Heart left ventricle (tissue), 16 donors: ENCODE data around the gene CNOT3. TPM values are rescaled to one million over a fixed set of nuclear protein-coding genes. Genes with fewer than 3 reads are reported as not detected.
A peak's percentile ranks its signal among the peaks of the same experiment; 100 is the strongest.
"Not testable (repeated sequence)": the region's sequence is repeated elsewhere in the genome, so short reads cannot be mapped to it uniquely, and the experiment has no call there.

Source experiments
- ATAC-seq, 4 donors: fragments of 200-7000 bp; cut with Tn5 transposase; one replicate each; pipeline ENCODE4 v1.9.1; 2020 to 2022; ENCODE audit warnings: moderate library complexity in 4 of 4, mild to moderate bottlenecking in 3 of 4, moderate number of reproducible peaks in 1 of 4
- DNase-seq, 5 donors: peaks; one replicate each; pipeline ENCODE4 v3.0.0-alpha.2; 2020
- H3K27ac ChIP-seq, 12 donors: fragments of 200-600 bp; sonication (generic) in 4 of 12; one replicate each; pipeline versions ENCODE4 v1.5.0 to v1.8.0; 2016 to 2022; ENCODE audit warnings: mild to moderate bottlenecking in 2 of 12
- H3K27me3 ChIP-seq, 9 donors: fragments of 200-600 bp; sonication (generic) in 2 of 9; one replicate each; pipeline versions ENCODE4 v1.5.1 to v1.8.0; 2016 to 2022; ENCODE audit warnings: mild to moderate bottlenecking in 3 of 9
- H3K36me3 ChIP-seq, 9 donors: fragments of 200-600 bp; sonication (generic) in 2 of 9; one replicate each; pipeline versions ENCODE4 v1.5.0 to v1.8.0; 2018 to 2022; ENCODE audit warnings: mild to moderate bottlenecking in 2 of 9
- H3K4me1 ChIP-seq, 12 donors: fragments of 200-600 bp; sonication (generic) in 4 of 12; one replicate each; pipeline versions ENCODE4 v1.5.0 to v1.8.0; 2016 to 2022; ENCODE audit warnings: mild to moderate bottlenecking in 3 of 12
- H3K4me3 ChIP-seq, 12 donors: fragments of 200-600 bp; sonication (generic) in 4 of 12; one replicate each; pipeline versions ENCODE4 v1.5.0 to v1.8.0; 2017 to 2022; ENCODE audit warnings: mild to moderate bottlenecking in 9 of 12, moderate library complexity in 4 of 12
- H3K9me3 ChIP-seq, 12 donors: fragments of 200-600 bp; sonication (generic) in 4 of 12; one replicate each; pipeline versions ENCODE4 v1.5.0 to v1.8.0; 2016 to 2022; ENCODE audit warnings: mild to moderate bottlenecking in 1 of 12
- POLR2A ChIP-seq, 2 donors: fragments of 450-650 bp; IDR thresholded peaks; one replicate each; pipeline ENCODE4 v1.6.1; 2017; ENCODE audit warnings: antibody characterized with exemption in 2 of 2, mild to moderate bottlenecking in 2 of 2, moderate library complexity in 2 of 2
- WGBS, 4 donors: extraction: QIAGEN DNeasy Blood & Tissue Kit in 2 of 4; methylation state at CpG; one replicate each; pipeline versions ENCODE4 v1.1.5 to v1.1.7; 2013 to 2018; 5-methylcytosine and 5-hydroxymethylcytosine counted together
- intact Hi-C, 10 donors: fragments of 100-400 bp; cut with DNase I; formaldehyde crosslinking; loops; one replicate each; pipeline versions ENCODE4 v1.11.1 to v1.14.2; 2022
- long read RNA-seq, 3 donors: library from polyadenylated mRNA; unstranded; transcript quantifications; one replicate each; pipeline ENCODE4 v2.0.0, GENCODE V29; 2020 to 2021
- polyA plus RNA-seq, 2 donors: library from polyadenylated mRNA; stranded (reverse); fragments of 200-250 nt; gene quantifications; one replicate each; pipeline ENCODE4 v1.2.3, GENCODE V29; 2013
- total RNA-seq, 9 donors: library from RNA; depleted of rRNA in 2 of 9; stranded (reverse); fragments of >200 nt in 2 of 9; fragmentation: NEBNext Ultra II Directional in 3 of 9; extraction: Animal tissue kit (Norgen Biotek cat#: 25700) in 3 of 9; gene quantifications; one replicate each; pipeline versions ENCODE4 v1.1.0 to v1.2.4, GENCODE V29; 2016 to 2023
- TF ChIP-seq, protein P1 (sequence below), 12 donors: fragments of 200-600 bp; sonication (generic) in 4 of 12; IDR thresholded peaks; one replicate each; pipeline versions ENCODE4 v1.5.0 to v1.8.0; 2018 to 2022; ENCODE audit warnings: antibody characterized with exemption in 12 of 12, mild to moderate bottlenecking in 5 of 12
- donor health status: ischemic (EF 13 %, LVEDD 7.1; RV severe dilation, severe dysfunction).
- donor health status: healthy with polysubstance abuse.
- donor health status: DM: no; HTN: yes; CAD: no.
- donor health status: DM: no; HTN: no; CAD: no.
- donor health status: ischemic (EF 25% LVEDD 6.9; RV normal size, moderate dysfunction).
- donor health status: ischemic (EF 25% LVEDD 5.7; RV mildly dilated, moderate dysfunction).
- donor health status: healthy.
- donor health status: DM: yes; HTN: yes; CAD: no.
- donor health status: ischemic (EF 35%, LVEDD 5.7; RV mildly dilated, moderate dysfunction).
- donor health status: nonischemic (EF 11% LVEDD 7.7; RV severe dilation, severe dysfunction).
- donor health status: DM: yes; HTN: yes; CAD: no.
- donor health status: PGD.
- donor health status: ischemic (EF 29% LVEDD 5.4; RV normal size, mild dysfunction).
- donor health status: nonischemic (EF 23%, LVEDD 6.1; RV moderate dilation, normal function).

Gene CNOT3
- total RNA-seq (10 to 100 TPM; 12.6 to 28.2 (median 18.5) TPM), polyA plus RNA-seq (10 to 100 TPM; 14.2 to 18.1 TPM)
- long read RNA-seq, donor 1, partial matches to known transcripts = 2 of 2 reads
- long read RNA-seq, donor 1, other reads (novel, unspliced or antisense) = 0 of 2 reads
- long read RNA-seq, donor 2, partial matches to known transcripts = 0 of 2 reads
- long read RNA-seq, donor 2, other reads (novel, unspliced or antisense) = 1 of 2 reads
- long read RNA-seq, donor 3, partial matches to known transcripts = 1 of 3 reads
- long read RNA-seq, donor 3, other reads (novel, unspliced or antisense) = 2 of 3 reads

DNA sequence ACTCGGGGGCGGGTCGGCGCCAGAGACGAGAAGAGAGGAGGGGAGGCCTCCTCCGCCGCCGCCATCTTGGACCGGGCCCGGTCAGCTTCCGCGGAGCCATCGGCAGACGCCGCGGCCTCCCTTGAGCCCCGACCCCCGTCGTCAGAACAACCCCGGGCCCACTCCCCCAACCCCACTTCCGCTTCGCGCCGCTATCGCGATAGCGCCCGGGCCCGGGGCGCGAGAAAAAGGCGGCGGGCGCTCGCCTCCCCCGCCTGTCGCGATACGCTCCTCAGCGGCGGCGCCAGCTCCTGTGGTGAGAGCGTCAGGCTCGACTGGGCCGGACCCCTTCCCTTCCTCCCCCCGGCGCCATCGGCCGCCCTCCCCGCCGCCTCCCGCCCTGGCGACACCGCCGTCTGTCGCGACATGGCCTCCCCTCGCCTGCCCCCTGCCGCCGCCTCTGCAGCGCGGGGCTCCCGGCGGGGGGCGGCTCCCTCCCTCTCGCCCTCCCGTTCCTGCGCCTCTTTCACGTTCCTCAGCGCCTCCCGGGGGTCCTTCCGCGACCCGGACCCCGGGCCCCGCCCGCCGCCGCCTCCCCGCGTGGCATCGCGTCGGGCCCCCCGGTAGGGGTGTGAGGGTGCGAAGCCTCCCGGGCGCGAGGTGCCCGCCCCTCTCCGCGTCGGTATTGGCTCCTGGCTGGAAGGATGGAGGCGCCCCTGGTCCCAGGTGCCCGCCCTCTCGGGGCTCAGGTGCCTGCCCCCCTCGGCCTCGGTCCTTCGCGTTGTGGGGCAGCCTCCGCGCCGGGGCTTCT, at the start of gene CNOT3:
CNOT3 (plus strand) TSS at position 64 of the 790 bp plus-strand sequence. CDS start 5,217 bp downstream, outside the sequence.
- intact Hi-C loops = loop anchor here in 1 of 10 donors (1.0 to 2.0 kb wide), 4 partner anchors 21 to 52 kb away; partner anchors contain the start of genes LENG1, NDUFA3, PRPF31 and TFPT
- H3K4me3 ChIP-seq = peak within 1 kb of the TSS; percentile 74 to 100 (median 96)
- DNase-seq (no peak), ATAC-seq (no peak)
- peaks cover 5 to 48% (median 36%) of the 10 kb centered on the region in 12 donors for H3K4me1 ChIP-seq
- no peaks in the 10 kb centered on the region for H3K9me3 ChIP-seq
- peak within 1 kb of the TSS; percentile 86 to 100 (median 95) for H3K27ac ChIP-seq
- peak; percentile 89 to 94 for TF ChIP-seq POLR2A (IDR thresholded peaks at IDR 0.05)
- TF ChIP-seq, protein P1, sequence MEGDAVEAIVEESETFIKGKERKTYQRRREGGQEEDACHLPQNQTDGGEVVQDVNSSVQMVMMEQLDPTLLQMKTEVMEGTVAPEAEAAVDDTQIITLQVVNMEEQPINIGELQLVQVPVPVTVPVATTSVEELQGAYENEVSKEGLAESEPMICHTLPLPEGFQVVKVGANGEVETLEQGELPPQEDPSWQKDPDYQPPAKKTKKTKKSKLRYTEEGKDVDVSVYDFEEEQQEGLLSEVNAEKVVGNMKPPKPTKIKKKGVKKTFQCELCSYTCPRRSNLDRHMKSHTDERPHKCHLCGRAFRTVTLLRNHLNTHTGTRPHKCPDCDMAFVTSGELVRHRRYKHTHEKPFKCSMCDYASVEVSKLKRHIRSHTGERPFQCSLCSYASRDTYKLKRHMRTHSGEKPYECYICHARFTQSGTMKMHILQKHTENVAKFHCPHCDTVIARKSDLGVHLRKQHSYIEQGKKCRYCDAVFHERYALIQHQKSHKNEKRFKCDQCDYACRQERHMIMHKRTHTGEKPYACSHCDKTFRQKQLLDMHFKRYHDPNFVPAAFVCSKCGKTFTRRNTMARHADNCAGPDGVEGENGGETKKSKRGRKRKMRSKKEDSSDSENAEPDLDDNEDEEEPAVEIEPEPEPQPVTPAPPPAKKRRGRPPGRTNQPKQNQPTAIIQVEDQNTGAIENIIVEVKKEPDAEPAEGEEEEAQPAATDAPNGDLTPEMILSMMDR (IDR thresholded peaks at IDR 0.05) = peak in 3 of 12 donors; percentile 6 to 9 (median 8)
- H3K27me3 ChIP-seq = peaks cover 0 to 3% (median 0%) of the 10 kb centered on the region in 9 donors
- H3K36me3 ChIP-seq = peaks cover 0 to 29% (median 11%) of the 10 kb centered on the region in 9 donors
- WGBS, 4 donors = 0 to 1% (median 1%) methylated on average over 27 to 103 of the region's 103 CpGs

GRCh38 chr19:54094426-54095000, 43.0 kb upstream of the CNOT3 start:
- no peak for ATAC-seq
- no peak overlapping the region for H3K4me3 ChIP-seq
- peaks cover 0 to 48% (median 14%) of the 10 kb centered on the region in 9 donors for H3K27me3 ChIP-seq
- no peak for DNase-seq
- H3K9me3 ChIP-seq = no peaks in the 10 kb centered on the region
- H3K4me1 ChIP-seq = peaks cover 0 to 16% (median 5%) of the 10 kb centered on the region in 12 donors
- H3K36me3 ChIP-seq = no peaks in the 10 kb centered on the region
- intact Hi-C loops = no loop called here
- TF ChIP-seq, protein P1 (IDR thresholded peaks at IDR 0.05) = no peak
- no peak for TF ChIP-seq POLR2A (IDR thresholded peaks at IDR 0.05)
- H3K27ac ChIP-seq = no peak overlapping the region
- 82 to 87% (median 85%) methylated on average over 17 of the region's 17 CpGs for WGBS, 4 donors

DNA sequence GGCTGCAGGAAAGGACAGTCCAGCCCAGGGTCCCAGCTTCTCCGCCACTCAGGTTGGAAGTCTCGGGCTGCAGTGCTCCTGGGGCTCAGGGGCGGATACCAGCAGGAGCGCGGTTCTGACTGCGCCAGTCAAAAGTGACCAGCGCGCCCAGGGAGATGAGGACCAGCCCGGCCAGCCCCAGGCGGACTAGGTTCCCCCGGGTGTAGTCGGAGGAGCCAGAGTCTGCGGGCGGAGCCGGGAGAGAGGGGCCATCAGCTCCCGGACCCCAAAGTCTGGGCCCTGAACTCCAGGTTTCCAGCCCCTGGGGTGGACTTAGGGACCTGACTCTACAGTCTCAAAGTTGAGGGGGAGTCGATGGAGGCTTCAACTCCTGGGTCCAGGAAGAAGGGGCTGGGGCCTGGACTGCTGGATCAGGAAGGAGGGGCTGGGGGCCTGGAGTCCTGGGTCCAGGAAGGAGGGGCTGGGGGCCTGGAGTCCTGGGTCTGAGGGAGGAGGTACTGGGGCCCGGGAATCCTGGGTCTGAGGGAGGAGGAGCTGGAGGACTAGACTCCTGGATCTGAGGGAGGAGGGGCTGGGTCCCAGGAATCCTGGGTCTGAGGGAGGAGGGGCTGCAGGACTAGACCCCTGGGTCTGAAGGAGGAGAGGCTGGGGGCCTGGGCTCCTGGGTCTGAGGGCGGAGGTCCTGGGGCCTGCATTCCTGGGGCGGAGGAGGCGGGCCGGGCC, 42.3 kb upstream of the CNOT3 start:
- ATAC-seq (no peak), DNase-seq (no peak)
- no peak overlapping the region for H3K27ac ChIP-seq
- no peak for TF ChIP-seq POLR2A (IDR thresholded peaks at IDR 0.05)
- TF ChIP-seq, protein P1 (IDR thresholded peaks at IDR 0.05) = no peak
- H3K27me3 ChIP-seq = peaks cover 0 to 48% (median 14%) of the 10 kb centered on the region in 9 donors
- no peaks in the 10 kb centered on the region for H3K9me3 ChIP-seq
- intact Hi-C loops = no loop called here
- peak overlapping the region in 9 of 12 donors; percentile 27 to 57 (median 35) for H3K4me3 ChIP-seq
- H3K36me3 ChIP-seq = no peaks in the 10 kb centered on the region
- WGBS, 4 donors = 66 to 72% (median 70%) methylated on average over 18 to 22 of the region's 22 CpGs
- peaks cover 0 to 16% (median 5%) of the 10 kb centered on the region in 12 donors for H3K4me1 ChIP-seq

- WGBS, 4 donors = 0 to 1% (median 0%) methylated on average over 16 to 46 of the region's 46 CpGs
- peaks cover 0 to 48% (median 14%) of the 10 kb centered on the region in 9 donors for H3K27me3 ChIP-seq
Observed at GRCh38 chr19:54095859-54096616, 41.5 kb upstream of the CNOT3 start.

More at GRCh38 chr19:54095859-54096616, 41.5 kb upstream of the CNOT3 start:
- H3K36me3 ChIP-seq, H3K9me3 ChIP-seq, H3K27ac ChIP-seq, intact Hi-C loops: not testable (repeated sequence)
- Histone ChIP-seq H3K4me3 (peak overlapping the region in 9 of 12 donors; percentile 27 to 57 (median 35)), H3K4me1 (peaks cover 0 to 16% (median 5%) of the 10 kb centered on the region in 12 donors)
- DNase-seq (peak in 3 of 5 donors; percentile 48 to 80 (median 51)), ATAC-seq (peak in 3 of 4 donors; percentile 61 to 76 (median 74))
